GM19455 (cell line): ENCODE data around the gene ING3.
"Not testable (repeated sequence)": the region's sequence is repeated elsewhere in the genome, so short reads cannot be mapped to it uniquely, and the experiment has no call there.

Source experiments
- ATAC-seq: cut with Tn5 transposase; IDR thresholded peaks from one replicate; pipeline ENCODE4 v1.9.1; 2021; ENCODE audit not compliant: unreplicated experiment

The ING3 gene

GRCh38 chr7:120949998-120950538 is 509 bp upstream of the ING3 start:
- ATAC-seq: no peak

- no peak for ATAC-seq
These were observed 727 bp downstream of the ING3 start for GRCh38 chr7:120951309-120951699.

DNA sequence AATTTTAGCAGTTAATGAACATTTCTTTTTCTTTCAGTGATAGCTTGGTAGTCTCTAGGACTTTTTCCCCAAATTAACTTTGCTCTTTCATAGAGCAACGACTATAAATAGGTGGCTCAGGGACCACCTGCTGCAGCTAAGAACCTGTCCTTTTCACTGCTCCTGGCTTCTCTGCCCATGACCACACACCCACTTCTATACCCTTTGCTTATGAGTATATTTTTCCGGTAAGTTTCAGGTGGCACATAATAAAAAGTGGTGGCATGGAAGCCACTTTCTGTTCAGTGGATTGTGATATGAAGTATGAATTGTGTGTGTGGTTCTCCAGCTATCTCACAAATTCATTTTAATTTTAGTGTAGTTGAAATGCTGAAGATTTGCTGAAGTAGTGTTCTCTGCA is 1.2 kb downstream of the ING3 start:
- no peak for ATAC-seq

DNA sequence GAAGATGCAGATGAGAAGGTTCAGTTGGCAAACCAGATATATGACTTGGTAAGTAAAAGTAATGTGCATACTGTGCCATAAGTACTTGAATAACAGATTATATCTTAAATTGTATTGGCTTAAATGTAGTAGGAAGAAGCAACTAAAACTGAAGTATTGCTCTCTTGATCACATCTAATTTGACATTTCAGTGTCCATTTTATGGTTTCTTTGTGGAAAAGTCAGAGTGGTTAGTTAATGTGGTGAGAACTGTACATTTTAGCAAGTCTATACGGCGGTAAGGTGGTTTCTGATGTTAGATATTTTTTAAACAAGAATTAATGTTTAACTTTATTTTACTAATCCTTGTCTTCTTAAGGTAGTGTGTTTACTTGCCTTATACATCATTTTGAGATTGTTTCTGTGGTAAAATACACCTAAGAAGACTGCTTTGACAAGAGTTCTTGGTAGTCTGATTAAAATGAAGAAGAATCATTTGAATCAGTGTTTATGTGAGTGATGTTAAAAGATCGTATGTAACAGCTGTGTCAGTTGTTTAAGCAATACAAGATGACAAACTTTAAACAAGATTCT is 5.1 kb downstream of the ING3 start:
- ATAC-seq: no peak

- ATAC-seq: no peak
These were observed 9.4 kb downstream of the ING3 start for GRCh38 chr7:120959929-120960484.

DNA sequence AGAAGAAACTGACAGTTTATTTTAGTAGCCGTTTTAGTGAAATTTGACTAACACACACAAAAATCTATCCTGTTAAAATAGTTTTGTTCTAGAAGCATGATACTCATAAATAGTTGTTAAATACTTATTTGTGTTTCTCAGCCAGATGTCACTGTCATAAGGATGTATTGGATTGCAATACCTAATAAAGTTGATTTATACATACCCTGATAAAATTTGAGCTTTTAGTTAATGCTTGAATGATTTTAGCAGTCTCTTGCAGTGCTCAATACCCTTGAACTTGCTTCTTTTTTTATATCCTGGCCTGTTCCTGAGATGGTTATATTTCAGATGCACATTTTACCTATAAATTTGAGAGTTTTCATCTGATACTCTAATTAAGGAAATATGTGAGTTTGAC is 10.1 kb downstream of the ING3 start:
- no peak for ATAC-seq

DNA sequence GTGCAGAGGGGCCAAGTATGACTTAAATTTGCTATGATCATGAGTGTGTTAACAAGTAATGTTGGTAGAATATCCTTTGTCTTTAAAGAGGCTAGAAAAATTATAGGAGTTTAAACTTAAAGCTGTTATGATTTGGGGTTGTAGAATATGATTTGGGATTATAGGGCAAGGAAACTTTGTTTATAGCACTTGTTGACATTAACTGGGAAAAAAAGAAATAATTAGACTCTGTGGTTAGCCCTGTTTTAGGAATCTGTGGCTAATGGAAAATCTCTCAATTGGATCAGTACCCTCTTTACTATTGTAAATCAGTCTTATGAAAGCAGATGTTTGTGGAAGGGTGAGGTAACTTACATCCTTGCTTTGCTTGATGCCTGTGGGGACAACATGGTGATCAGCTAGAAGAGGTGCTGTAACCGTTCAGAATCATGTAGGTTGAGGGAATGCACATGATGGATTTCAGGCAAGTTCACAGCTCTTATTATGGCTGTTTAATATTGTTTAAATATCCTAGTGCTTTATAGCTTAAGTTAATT is 11.1 kb downstream of the ING3 start:
- ATAC-seq: no peak

GRCh38 chr7:120964088-120964487 is 13.5 kb downstream of the ING3 start:
- ATAC-seq: no peak

- ATAC-seq: no peak
These were observed 16.4 kb downstream of the ING3 start for GRCh38 chr7:120966961-120967360.

GRCh38 chr7:120973849-120974248 is 23.3 kb downstream of the ING3 start:
- ATAC-seq: no peak

DNA sequence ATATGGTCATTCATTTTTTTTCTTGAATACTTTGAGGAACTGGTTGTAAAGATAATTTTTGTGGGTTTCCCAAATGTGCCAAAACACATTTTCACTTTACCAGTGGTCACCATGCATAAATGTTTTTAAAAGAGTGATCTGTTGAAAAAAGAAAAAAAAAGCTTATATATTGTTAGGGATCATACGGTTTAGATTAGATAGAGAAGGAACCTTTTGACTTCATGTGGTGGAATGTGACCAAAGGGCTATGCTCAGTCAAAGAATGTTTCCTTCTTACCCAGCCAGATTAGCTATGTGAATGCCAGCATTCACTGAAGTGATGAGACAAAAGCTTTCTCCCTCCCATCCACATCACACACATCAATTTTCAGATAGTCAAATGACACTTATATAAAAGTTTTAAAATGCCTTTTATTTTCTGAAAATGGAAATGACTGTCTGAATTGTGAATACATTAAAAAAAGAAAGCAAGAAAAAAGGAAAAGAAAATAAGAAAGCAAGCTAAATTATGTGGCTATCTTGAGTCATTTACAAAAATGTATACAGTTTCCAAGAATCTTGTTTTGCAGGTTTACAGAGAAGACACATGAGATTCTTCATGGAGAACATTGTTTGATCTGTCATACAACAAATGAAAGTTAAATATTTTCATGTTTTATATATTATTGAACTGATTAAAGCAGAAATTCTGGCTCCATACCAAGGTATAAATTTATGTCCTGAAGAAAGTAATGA is 29.4 kb downstream of the ING3 start:
- ATAC-seq: no peak

GRCh38 chr7:120981117-120981516 is 30.5 kb downstream of the ING3 start:
- ATAC-seq: no peak

GRCh38 chr7:120981888-120982615 is 31.5 kb downstream of the ING3 start:
- ATAC-seq: no peak

GRCh38 chr7:120983592-120983991 is 33.0 kb downstream of the ING3 start:
- not testable (repeated sequence) for ATAC-seq

GRCh38 chr7:120984406-120984805 is 33.8 kb downstream of the ING3 start:
- no peak for ATAC-seq

DNA sequence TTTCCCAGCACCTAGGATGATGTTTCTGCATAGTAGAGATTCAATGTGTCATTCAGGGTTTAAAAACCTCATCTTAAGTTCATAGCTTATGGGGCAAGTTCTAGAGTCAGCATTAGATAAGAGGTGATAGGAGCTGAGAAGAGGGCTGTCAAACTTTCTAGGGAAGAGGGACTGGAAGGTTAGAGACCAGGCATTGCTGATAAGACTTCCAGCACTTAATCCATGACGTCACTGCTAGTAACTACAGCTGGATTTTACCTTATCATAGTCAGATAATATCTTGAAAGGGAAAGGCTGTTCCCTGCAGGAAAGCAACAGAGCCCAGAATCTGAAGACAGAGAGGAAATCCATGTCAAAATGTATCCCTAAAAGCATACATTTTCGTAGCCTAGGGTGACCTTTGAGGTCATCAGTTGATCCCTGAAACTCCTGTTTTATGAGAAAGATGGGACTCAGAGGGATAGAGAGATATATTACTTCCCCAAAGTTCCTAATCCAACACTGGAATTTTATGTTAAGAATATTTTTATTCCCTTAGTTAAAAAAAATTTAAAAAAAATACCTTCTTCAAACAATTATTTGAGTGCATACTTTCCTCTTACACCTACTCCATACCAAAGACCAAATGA is 34.7 kb downstream of the ING3 start:
- ATAC-seq: no peak

GRCh38 chr7:120985839-120986238 is 35.3 kb downstream of the ING3 start:
- ATAC-seq: no peak

DNA sequence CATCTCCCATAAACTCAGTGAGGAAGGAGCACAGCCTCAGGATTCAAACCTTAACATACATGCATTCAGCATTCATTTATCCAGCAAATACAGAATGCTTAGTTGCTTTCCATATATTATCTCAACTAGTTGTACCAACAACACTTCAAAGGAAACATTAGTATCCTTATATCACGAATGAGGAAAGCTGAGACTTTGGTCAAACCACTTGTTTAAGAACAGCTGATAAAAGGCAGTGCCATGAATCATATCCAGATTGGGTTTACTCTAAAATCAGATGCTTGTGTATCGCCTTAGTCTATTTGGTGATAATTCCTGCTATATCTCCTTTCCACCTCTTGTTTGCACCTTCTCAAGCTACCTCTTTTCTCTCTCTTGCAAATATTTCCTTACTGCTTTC is 36.1 kb downstream of the ING3 start:
- no peak for ATAC-seq

GRCh38 chr7:120987280-120987679 is 36.7 kb downstream of the ING3 start:
- ATAC-seq: no peak

- peak; percentile 92 for ATAC-seq
These were observed 37.4 kb downstream of the ING3 start for GRCh38 chr7:120987683-120988590.
